HCT116 (cell line): ENCODE measurements around the gene KIF7.

Experiments
- CBX3 ChIP-seq: IDR thresholded peaks from 2 replicates; pipeline ENCODE4 v1.6.1; 2012; ENCODE audit warnings: low read depth
- EGR1 ChIP-seq: IDR thresholded peaks from 2 replicates; pipeline ENCODE4 v1.6.1; 2012; ENCODE audit warnings: low read depth
- POLR2A ChIP-seq: IDR thresholded peaks from 2 replicates; pipeline ENCODE4 v1.7.0; 2011; ENCODE audit warnings: borderline replicate concordance; ENCODE audit not compliant: insufficient read depth, insufficient read length; ENCODE audit errors: extremely low read depth
- POLR2AphosphoS5 ChIP-seq: IDR thresholded peaks from 2 replicates; pipeline ENCODE4 v1.6.1; 2011; ENCODE audit warnings: mild to moderate bottlenecking, low read depth, low read length, moderate library complexity
- SIN3A ChIP-seq: IDR thresholded peaks from 2 replicates; pipeline ENCODE4 v1.6.1; 2012; ENCODE audit warnings: low read depth
- TF ChIP-seq, protein P1 (sequence below), 3 experiments: fragments of 200-600 bp in 1 of 3; sonication (generic) in 1 of 3; IDR thresholded peaks in 2 of 3; conservative IDR thresholded peaks in 1 of 3; 2 replicates each; pipeline ENCODE4 v1.5.1; 2012 to 2017; ENCODE audit warnings: low read depth in 2 of 3, low read length in 2 of 3, antibody characterized with exemption in 1 of 3, borderline replicate concordance in 1 of 3, control low read depth in 1 of 3, mild to moderate bottlenecking in 1 of 3, mixed read lengths in 1 of 3, mixed run types in 1 of 3, moderate library complexity in 1 of 3; ENCODE audit not compliant: insufficient read depth in 1 of 3
- TF ChIP-seq, protein P2 (sequence below): IDR thresholded peaks from 2 replicates; pipeline ENCODE4 v1.6.1; 2012

DNA sequence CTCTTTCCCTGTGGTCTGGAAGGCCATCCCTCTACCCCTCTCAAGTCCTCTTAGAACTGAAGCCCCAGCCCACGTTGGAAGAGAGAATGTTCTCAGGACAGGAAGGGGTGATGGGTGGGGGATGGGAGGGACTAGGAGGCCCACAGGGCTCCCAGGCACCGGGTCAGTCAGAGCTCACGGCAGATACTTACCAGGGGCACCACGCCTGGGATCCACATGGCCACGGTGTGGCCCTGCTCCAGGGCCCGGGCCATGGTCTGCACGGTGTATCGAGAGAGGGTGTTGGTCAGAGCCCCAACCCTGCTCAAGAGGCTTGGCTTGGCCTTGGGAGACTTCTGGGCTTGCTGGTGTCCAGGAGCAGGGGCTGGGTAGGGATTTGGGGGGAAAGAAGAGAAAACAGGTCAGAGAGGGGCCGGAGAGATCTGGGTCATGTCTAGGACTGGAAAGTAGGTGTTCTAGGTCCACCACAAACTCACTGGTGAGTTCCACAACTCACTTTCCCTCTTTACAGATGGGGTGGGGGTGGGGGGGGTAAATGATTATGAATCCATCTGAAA is 14.1 kb upstream of the KIF7 start:
- TF ChIP-seq, protein P1, sequence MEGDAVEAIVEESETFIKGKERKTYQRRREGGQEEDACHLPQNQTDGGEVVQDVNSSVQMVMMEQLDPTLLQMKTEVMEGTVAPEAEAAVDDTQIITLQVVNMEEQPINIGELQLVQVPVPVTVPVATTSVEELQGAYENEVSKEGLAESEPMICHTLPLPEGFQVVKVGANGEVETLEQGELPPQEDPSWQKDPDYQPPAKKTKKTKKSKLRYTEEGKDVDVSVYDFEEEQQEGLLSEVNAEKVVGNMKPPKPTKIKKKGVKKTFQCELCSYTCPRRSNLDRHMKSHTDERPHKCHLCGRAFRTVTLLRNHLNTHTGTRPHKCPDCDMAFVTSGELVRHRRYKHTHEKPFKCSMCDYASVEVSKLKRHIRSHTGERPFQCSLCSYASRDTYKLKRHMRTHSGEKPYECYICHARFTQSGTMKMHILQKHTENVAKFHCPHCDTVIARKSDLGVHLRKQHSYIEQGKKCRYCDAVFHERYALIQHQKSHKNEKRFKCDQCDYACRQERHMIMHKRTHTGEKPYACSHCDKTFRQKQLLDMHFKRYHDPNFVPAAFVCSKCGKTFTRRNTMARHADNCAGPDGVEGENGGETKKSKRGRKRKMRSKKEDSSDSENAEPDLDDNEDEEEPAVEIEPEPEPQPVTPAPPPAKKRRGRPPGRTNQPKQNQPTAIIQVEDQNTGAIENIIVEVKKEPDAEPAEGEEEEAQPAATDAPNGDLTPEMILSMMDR (IDR thresholded peaks at IDR 0.05 in 2 of 3, conservative IDR thresholded peaks at IDR 0.05 in 1 of 3; ENCODE audit: borderline replicate concordance in 1 of 3, insufficient read depth in 1 of 3, low read depth in 2 of 3, low read length in 2 of 3), result no peak
- TF ChIP-seq SIN3A, result no peak
- TF ChIP-seq POLR2A, result no peak
- TF ChIP-seq EGR1, result no peak
- TF ChIP-seq, protein P2, sequence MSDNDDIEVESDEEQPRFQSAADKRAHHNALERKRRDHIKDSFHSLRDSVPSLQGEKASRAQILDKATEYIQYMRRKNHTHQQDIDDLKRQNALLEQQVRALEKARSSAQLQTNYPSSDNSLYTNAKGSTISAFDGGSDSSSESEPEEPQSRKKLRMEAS, result no peak
- TF ChIP-seq POLR2AphosphoS5, result no peak
- TF ChIP-seq CBX3, result no peak
